HPDE6-E6E7 (cell line): Measurements from ENCODE around the gene C2CD5.

Experiments
- DNase-seq: peaks from one replicate; pipeline ENCODE4 v3.0.0; 2011; ENCODE audit warnings: missing footprints; ENCODE audit errors: extremely low spot score

C2CD5 gene

DNA sequence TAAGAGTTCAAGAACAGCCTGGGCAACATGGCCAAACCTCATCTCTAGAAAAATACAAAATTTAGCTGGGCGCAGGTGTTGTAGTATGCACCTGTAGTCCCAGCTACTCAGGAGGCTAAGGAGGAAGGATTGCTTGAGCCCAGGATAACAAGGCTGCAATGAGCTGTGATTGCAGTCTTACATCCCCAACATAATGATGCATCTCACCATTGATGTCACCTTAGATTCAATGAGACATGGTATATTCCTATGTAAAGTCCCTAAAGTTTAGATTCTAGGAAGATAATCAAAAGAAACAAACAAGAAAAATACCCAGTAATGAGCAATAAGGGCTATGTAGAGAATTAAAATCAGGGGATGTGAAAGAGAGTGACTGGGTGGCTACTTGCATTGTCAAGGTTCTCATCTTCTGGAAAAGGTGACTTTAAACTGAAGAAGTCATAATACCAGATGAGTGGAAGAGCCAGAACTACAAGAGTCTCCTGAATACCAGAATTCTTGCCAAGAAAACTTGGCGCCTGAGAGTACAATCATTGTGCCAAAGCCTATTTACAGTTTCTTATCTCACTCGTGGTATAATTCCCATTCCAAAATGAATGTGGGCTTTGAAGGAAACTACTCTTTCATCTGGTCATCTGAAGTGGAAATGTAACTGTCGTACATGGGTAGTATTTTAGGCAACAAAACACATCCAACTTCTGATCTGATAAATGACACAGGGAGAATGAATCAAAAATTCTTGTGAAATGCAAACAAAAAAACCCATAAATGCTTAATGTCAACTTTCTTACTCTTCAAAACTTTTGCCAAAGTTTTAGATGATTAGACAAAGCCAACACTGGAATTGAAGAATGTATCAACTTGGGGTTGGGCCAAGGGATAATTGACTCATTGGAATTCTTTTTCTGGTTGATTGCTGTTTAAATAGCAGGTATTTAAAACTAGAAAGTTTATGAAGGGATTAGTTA, 128.7 kb downstream of the C2CD5 start:
- DNase-seq, result no peak

DNA sequence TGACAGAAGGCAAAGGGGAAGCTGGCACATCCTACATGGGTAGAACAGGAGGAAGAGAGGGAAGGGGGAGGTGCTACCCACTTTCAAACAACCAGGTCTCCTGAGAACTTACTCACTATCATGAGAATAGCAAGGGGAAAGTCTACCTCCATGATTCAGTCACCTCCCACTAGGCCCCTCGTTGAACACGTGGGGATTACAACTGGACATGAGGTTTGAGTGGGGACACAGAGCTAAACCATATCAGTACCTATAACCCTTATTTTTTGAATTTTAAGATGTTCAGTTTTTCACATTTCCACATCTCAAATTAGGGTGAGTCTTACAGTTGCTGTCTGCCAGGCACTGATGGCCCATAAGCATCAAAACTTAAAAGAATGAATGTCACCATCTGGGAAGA, 129.6 kb downstream of the C2CD5 start:
- no peak for DNase-seq

DNA sequence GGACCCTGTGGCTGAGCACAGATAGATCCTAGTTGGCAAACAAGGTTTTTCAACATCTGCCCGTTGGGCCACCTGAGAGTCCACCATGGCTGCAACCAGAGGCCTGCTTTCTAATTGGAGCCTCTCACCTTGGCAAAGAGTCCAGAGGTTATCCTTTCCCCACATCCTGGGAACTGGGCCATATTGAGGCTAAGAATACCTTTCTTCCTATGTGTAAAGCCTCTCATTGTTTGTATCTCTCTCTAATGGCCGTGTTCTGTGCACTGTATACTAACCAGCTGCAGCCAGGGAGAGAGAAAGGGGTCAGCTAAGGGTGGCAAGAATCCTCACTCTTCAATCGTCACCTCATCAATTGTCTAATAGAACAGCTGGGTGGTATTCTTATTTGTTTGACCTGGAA, 130.8 kb downstream of the C2CD5 start:
- no peak for DNase-seq

DNA sequence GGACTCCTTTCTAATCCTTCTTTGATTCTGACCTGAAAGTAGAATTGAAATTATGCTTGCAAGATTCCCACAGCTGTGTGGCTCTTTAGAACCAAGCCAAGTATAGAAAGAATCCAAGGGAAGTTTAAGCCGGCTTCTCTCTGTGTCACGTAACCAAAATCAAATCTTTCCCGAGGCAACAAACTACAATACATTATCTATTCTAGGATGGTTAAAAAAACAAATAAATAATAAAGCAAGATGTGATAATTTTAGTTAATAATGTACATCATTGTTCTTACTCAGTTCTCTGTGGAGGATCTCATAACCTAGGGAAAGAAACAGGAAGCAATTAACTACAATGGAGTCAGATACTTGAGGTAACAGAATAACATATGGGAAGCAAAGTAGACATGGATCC, 131.8 kb downstream of the C2CD5 start:
- no peak for DNase-seq

DNA sequence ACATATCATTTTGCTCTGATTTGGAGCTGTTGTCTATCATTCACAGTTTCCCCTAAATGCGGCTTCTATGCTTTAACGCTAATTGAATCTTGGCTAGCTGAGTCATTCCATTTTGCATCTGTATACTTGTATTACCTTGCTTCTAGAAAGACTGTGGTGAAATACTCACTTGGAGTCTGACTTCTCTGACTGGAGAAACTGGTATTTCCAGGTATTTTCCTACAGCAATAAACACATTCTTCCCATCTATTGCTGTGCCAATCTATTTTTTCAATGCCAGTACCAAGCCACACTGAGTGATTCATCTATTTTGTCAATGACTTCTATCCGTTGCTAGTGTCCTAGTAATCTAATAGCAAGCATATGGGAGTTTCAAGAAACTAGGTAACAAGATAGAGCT, 133.9 kb downstream of the C2CD5 start:
- peak; percentile 88 for DNase-seq

DNA sequence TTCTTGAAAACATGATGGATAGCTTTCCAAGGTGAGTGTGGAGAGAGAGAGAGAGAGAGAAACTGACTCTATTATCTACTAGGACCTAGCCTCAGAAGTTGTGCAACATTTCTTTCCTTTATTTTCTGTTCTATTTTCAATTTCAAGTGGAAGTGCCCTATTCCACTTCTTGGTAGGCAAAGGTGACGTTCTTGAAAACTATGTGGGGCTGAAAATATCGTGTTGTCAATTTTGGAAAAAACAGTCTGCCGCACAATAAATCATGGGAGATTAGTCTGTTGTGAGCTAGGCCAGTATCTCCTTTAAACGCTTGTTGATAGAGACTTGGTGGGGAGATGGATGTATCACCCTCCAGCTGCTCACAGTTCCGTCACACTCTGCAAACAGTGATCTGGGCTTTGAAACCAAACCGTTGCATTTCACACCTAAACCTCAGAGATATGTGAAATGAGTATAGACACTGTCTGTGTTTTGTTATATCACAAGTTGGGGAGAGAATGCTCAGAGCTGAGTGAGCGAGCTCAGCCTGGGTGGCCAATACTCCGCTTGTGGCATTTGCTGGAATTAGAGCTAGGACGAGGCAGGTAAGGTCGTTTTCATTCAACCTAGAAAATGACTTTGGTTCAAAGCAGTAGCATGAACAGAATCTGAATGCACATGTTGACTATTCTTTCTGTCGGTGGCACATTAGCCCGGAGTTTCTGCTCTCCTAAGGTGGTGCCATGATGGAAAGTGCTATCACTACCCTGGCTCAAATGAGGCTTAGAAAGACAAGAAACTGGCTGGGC, 134.8 kb downstream of the C2CD5 start:
- DNase-seq, result no peak

DNA sequence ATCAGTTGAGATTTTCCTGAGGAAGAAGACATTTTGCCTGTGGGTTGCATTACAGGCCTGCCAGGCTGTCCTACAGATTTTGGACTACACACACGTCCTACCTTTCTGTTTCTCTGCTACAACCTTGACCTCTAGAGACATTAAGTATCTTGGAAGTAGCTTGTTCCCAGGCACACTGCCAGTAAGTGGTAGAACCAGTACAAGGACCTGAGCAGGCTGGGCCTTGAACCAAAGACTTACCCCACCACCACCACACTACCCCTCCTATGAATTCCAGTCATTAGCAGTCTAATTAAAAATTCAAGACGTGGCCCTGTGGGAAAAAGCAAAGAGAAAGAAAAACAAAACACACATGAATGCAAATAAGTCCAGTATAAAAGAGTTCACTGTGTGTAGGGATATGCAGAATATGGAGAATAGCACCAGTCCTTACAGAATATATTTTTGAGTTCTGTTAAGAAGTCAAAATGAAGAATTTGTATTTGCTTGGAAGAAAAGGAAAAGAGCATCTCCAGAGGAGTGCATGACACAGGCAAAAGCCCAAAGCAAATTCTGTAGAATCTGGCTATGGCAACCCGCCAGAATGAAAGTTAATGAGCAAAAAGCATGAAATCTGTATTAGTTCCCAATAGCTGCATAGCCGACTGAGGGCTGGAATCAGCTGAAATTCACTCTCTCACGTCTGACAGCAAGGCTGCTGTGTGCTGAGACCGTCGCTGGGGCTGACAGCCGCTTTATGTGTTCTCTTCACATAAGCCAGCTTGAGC, 135.5 kb downstream of the C2CD5 start:
- DNase-seq, result no peak

DNA sequence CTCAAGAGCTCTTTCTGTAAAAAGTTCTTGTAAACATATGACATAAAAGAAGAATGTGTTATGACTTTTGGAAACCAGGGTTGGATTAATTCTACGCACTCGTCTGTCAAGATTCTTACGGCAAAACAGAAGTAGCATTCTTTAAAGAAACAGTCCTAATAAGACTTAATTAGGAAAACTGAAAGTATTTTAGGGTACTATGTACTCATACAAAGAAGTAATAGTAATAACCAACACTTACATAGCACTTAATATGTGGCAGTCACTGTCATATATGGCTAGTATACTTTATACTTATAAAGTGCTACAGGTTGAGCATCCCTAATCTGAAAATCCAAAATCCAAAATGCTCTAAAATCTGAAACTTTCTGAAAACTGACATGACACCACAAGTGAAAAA, 136.9 kb downstream of the C2CD5 start:
- no peak for DNase-seq

DNA sequence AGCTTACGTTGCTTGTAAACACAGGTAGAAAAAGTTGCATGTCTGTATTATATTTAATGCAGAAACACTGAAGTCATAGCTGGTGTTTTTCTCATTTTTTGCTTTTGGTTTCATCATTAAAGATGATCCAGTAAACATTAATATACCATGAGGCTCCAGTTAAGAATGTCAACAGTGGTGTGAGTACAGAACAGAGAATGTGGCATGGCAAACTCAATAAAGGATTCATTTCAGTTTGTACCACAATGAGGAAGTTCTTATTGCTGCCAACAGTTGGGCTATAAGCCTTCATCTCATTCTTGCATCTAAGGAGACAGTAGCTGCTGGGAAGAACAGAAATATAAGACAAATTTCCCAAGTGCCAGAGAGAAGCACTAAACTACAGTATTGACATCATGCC, 137.7 kb downstream of the C2CD5 start:
- DNase-seq, result no peak

DNA sequence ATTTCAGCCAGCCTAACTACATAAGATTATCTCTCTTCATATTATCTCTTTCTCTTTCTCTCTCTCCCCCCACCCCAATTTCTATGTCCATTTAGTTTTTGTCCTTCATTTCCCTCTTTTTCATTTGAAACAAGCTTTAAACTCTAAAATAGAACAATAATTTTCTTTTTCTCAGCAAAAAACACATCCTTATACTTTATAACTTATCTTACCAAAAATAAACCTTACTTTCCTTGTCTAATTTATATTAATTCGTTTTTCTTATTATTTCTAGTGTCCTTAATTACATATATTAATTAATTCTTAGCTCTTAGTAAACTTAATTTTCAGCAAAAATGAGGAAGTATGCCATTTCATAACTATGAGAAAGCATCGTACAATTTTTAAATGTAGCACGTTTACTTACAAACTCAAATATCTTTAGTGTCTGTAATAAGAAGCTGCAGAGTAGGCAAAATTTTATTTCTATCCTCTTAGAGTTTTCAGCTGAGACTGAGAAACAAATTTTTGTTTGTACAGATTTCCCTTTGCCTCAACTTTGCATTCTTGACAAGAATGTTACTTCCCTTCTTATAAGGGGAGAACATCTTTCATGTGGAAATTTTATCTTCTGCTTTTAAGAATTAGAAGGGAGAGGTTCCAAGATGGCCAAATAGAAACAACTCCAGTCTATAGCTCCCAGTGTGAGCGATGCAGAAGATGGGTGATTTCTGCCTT, 144.7 kb downstream of the C2CD5 start:
- DNase-seq, result no peak
